Measurements from ENCODE around the gene HIF1A. TPM values are rescaled to one million over a fixed set of nuclear protein-coding genes. Genes with fewer than 3 reads are reported as not detected.
"Not testable (repeated sequence)": the region's sequence is repeated elsewhere in the genome, so short reads cannot be mapped to it uniquely, and the experiment has no call there.

HIF1A gene
- total RNA-seq, 4 donors from 2014 or later = 48.8 to 88.8 (median 57.4) TPM

- TF ChIP-seq POLR2A (IDR thresholded peaks at IDR 0.05) (no peak), CTCF (IDR thresholded peaks at IDR 0.05) (no peak)
- DNase-seq (ENCODE audit: low spot score in 2 of 2) = no peak
- H3K4me3 ChIP-seq (ENCODE audit: low read depth, poor library complexity, severe bottlenecking) = no peak overlapping the region
- intact Hi-C loops (cut with DNase I; ENCODE audit: low total_unique reads) = no loop called here
Measured at GRCh38 chr14:61753631-61754030, 58.3 kb downstream of the HIF1A start.

- H3K4me3 ChIP-seq (ENCODE audit: low read depth, poor library complexity, severe bottlenecking) = no peak overlapping the region
- no peak for TF ChIP-seq CTCF (IDR thresholded peaks at IDR 0.05)
- TF ChIP-seq POLR2A (IDR thresholded peaks at IDR 0.05) = no peak
- WGBS, 2 donors = 82 to 86% methylated on average over 5 of the region's 5 CpGs
- DNase-seq (ENCODE audit: low spot score in 2 of 2) = no peak
- intact Hi-C loops (cut with DNase I; ENCODE audit: low total_unique reads) = no loop called here
Measured at GRCh38 chr14:61754627-61755381, 59.5 kb downstream of the HIF1A start.

- H3K4me3 ChIP-seq (ENCODE audit: low read depth, poor library complexity, severe bottlenecking); DNase-seq (ENCODE audit: low spot score in 2 of 2); intact Hi-C loops (cut with DNase I; ENCODE audit: low total_unique reads): not testable (repeated sequence)
Measured at GRCh38 chr14:61755382-61755742, 60.0 kb downstream of the HIF1A start.

GRCh38 chr14:61756135-61756534 lies 60.8 kb downstream of the HIF1A start:
- intact Hi-C loops (cut with DNase I; ENCODE audit: low total_unique reads) = no loop called here
- 72 to 82% methylated on average over 2 of the region's 2 CpGs for WGBS, 2 donors
- TF ChIP-seq CTCF (IDR thresholded peaks at IDR 0.05) = no peak
- TF ChIP-seq POLR2A (IDR thresholded peaks at IDR 0.05) = no peak
- no peak for DNase-seq (ENCODE audit: low spot score in 2 of 2)
- H3K4me3 ChIP-seq (ENCODE audit: low read depth, poor library complexity, severe bottlenecking) = no peak overlapping the region

GRCh38 chr14:61759878-61760277 lies 64.6 kb downstream of the HIF1A start:
- no peak overlapping the region for H3K4me3 ChIP-seq (ENCODE audit: low read depth, poor library complexity, severe bottlenecking)
- TF ChIP-seq CTCF (IDR thresholded peaks at IDR 0.05) (no peak), POLR2A (IDR thresholded peaks at IDR 0.05) (no peak)
- intact Hi-C loops (cut with DNase I; ENCODE audit: low total_unique reads) = no loop called here
- WGBS, 2 donors = 82 to 95% methylated on average over 7 of the region's 7 CpGs
- no peak for DNase-seq (ENCODE audit: low spot score in 2 of 2)

GRCh38 chr14:61761557-61761956 lies 66.2 kb downstream of the HIF1A start:
- intact Hi-C loops (cut with DNase I; ENCODE audit: low total_unique reads) = no loop called here
- no peak overlapping the region for H3K4me3 ChIP-seq (ENCODE audit: low read depth, poor library complexity, severe bottlenecking)
- DNase-seq (ENCODE audit: low spot score in 2 of 2) = peak in 1 of 2 donors; percentile 74
- no peak for TF ChIP-seq CTCF (IDR thresholded peaks at IDR 0.05)
- TF ChIP-seq POLR2A (IDR thresholded peaks at IDR 0.05) = no peak
- WGBS, 2 donors = 44 to 50% methylated on average over 5 of the region's 5 CpGs

Measured in lower leg skin (tissue), 4 donors.